Fibroblast of villous mesenchyme (primary cell): Measurements from ENCODE around the gene CFAP20DC. TPM values are rescaled to one million over a fixed set of nuclear protein-coding genes. Genes with fewer than 3 reads are reported as not detected.
A peak's percentile ranks its signal among the peaks of the same experiment; 100 is the strongest.

Experiments
- DNase-seq: peaks from one replicate; pipeline ENCODE4 v3.0.0-alpha.2; 2010; ENCODE audit warnings: low read depth
- H3K4me3 ChIP-seq: 2 replicates; pipeline ENCODE4 v1.5.1; 2011; ENCODE audit warnings: low read depth, mild to moderate bottlenecking, low read length
- CTCF ChIP-seq: IDR thresholded peaks from 2 replicates; pipeline ENCODE4 v1.5.1; 2012; ENCODE audit warnings: low read depth, mild to moderate bottlenecking, low read length; ENCODE audit not compliant: insufficient read depth
- total RNA-seq: library from RNA; depleted of rRNA; stranded (reverse); fragments of >200 nt; gene quantifications from 2 replicates; pipeline ENCODE4 v1.2.3, GENCODE V29; 2012

Gene CFAP20DC
- total RNA-seq, 1 donor, result 1.7 TPM

GRCh38 chr3:58725326-58725853, 324.4 kb downstream of the CFAP20DC start:
- H3K4me3 ChIP-seq, result no peak overlapping the region
- DNase-seq, result no peak
- no peak for TF ChIP-seq CTCF

- no peak overlapping the region for H3K4me3 ChIP-seq
- TF ChIP-seq CTCF, result no peak
- DNase-seq, result peak; percentile 1
These were observed 325.5 kb downstream of the CFAP20DC start for GRCh38 chr3:58724336-58724735.

GRCh38 chr3:58723173-58723572, 326.7 kb downstream of the CFAP20DC start:
- TF ChIP-seq CTCF, result no peak
- peak; percentile 50 for DNase-seq
- H3K4me3 ChIP-seq, result no peak overlapping the region

GRCh38 chr3:58722561-58722960, 327.3 kb downstream of the CFAP20DC start:
- no peak for TF ChIP-seq CTCF
- DNase-seq, result peak; percentile 28
- H3K4me3 ChIP-seq, result no peak overlapping the region

- no peak for DNase-seq
- H3K4me3 ChIP-seq, result no peak overlapping the region
- TF ChIP-seq CTCF, result no peak
These were observed 329.3 kb downstream of the CFAP20DC start for GRCh38 chr3:58720526-58720925.

- no peak for DNase-seq
These were observed 330.1 kb downstream of the CFAP20DC start for GRCh38 chr3:58719684-58720083.

More at GRCh38 chr3:58719684-58720083, 330.1 kb downstream of the CFAP20DC start:
- H3K4me3 ChIP-seq, result no peak overlapping the region
- TF ChIP-seq CTCF, result no peak
